Activated CD8-positive, alpha-beta memory T cell treated with anti-CD3 and anti-CD28 coated beads, Interleukin-2, amount 50 U/mL, for 48 hours (primary cell): ENCODE results near the gene BMP5.

ENCODE experiments used
- DNase-seq: peaks from one replicate; pipeline ENCODE4 v3.0.0-alpha.2; 2020

Gene BMP5

GRCh38 chr6:55802259-55802658, 73.1 kb downstream of the BMP5 start:
- no peak for DNase-seq

- DNase-seq, result no peak
Measured at GRCh38 chr6:55798571-55798970, 76.8 kb downstream of the BMP5 start.

GRCh38 chr6:55794136-55794812, 81.1 kb downstream of the BMP5 start:
- no peak for DNase-seq

DNA sequence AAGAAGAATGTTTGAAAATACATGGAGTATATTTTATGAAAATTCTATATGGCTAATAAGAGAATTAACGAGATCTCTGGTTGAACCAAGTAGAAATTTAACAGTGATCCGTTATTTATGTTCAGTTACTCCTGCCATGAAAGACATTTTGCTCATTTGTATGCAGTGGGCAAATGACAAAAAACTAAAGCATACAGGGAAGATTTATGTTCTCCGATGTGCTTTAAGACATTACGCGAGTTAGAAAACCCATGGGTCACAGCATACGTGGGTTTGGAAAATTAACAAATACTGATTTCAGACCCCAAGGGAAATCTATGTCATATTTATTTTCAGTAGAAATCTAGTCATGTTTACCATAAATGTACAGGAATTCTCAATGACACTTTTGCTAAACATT, 90.1 kb downstream of the BMP5 start:
- DNase-seq, result no peak

GRCh38 chr6:55782275-55782674, 93.1 kb downstream of the BMP5 start:
- no peak for DNase-seq

DNA sequence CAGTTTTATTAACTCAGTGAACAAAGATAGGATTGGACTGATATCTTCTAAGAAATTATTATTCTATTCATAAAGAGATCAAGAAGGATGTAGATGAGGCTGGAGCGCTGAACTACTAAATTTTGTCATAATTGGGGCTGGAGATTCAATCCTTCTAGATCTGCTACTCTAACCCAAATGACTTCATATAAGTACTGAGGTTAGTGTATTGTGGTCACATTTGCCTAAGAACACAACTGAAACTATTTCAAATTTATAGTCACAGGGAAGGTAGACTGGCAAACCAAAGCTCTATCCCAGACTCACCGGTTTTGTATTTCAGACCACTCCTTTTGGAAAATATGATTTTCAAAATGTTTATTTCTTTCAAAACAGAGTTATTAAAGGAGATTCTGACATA, 96.7 kb downstream of the BMP5 start:
- DNase-seq, result no peak

DNA sequence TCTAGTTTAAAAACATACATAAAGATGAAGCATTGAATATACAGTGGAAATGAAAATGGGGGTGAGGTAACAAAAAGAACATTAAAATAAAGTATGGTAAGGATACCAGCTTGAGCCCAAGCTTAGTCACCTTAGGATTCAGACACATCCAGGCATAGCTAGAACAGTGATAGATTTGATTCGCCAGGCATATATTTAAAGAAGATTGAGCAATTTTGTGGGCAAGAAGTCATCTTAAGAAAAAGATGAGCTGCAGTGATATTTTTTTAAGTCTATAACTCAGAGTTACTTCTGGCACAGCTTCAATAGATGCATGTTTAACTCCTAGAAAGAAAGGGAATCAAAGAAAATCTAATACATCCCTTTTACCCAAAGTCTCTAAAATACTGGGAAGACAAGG, 97.9 kb downstream of the BMP5 start:
- no peak for DNase-seq

GRCh38 chr6:55776113-55776512, 99.3 kb downstream of the BMP5 start:
- DNase-seq, result no peak

DNA sequence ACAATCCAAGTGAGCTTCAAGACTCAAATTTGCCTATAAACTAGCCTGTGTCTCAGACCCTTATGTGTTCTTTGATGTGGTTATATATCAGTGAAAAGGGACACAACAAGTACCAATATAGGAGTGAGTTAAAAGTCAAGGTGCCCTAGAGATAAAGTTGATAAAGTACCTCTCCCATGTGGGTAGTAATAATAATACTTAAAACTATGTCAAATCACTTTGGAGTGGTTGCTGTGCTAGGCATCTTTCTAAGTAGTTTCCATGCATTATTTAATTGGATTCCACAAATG, 100.4 kb downstream of the BMP5 start:
- no peak for DNase-seq

GRCh38 chr6:55774286-55775028, 100.9 kb downstream of the BMP5 start:
- DNase-seq, result no peak

DNA sequence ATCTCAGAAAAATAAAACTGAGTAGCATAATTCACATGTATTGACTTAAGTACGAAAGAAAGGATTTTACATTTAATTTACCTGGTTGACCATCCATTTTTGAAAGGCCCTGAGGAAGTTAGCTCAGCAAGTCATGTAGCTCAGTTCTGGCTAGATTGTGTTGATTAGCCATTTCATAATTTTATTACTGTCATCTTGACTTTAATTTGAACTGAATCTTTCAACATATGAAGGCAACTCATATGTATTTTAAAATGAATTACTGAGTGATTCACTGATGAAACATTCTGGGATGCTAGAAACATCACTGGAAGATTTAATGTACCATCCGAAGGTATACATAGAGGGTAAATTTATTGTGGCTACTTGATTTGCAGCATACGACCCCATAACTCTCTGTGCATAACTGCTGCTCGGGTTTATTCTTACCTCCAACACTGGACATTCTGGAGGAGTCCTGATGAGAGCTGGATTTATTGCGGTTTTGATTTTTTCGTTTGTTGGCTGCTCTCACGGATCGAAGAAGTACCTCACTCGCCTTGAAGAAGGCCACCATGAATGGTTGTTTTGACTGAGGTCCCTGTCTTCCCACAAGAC, 101.7 kb downstream of the BMP5 start:
- DNase-seq, result no peak

GRCh38 chr6:55772730-55773129, 102.7 kb downstream of the BMP5 start:
- DNase-seq, result no peak

- no peak for DNase-seq
Measured at GRCh38 chr6:55759536-55759935, 115.9 kb downstream of the BMP5 start.

DNA sequence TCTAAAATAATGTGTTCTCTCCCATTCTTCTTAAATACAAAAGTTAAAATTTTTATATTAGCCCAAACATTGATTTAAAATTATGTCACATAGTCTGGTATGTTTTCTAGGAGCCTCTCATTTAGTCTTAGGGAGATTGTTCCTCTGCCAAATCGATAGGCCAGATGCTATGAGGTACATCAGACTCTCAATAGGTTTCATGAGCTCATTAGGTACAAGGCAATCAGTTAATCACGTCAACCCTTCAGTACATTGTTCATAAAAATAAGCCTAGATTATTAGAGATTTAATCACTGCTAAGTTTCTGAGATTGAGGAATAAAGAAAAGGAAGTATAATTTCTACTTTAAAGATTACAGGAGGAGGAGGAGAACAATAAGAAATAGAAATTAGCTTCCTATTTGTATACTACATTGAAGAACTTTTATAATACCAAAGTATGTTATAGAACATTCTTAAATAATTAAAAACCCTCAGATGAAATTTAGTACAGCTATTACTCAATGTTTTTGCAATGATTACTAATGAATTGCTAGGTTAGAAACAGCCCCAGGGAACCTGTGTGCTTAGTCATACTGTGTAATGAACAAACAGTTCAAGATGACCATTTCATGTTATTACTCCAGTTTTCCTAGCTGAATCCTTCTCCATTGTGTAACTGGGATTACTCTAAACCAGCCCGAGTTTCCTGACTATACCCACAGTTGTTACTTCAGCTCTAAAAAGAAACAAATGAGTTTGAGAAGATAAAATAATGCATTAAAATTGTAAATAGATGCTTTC, 117.0 kb downstream of the BMP5 start:
- no peak for DNase-seq

DNA sequence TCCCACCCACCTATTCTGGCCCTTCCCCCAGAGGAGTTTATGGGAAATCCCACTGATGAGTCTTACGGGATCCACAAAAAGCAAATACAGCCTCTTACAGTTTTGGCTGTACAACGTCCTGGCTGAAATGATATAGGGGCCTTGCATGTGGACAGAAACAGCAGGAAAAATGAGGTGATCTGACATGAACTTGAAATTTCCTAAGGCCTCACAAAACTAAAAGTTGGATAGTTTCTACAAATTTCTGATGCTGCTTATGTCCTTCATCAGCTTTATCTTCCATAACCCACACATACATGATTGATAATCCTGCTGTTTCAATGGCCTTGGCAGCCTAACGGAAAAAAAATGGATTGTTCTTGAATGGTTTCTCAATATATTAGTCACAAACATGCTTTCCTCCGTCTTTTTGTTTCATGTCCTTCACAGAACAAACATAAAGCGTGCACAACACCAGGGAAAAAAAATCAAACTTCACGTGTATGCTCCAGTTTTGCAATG, 118.8 kb downstream of the BMP5 start:
- no peak for DNase-seq

- no peak for DNase-seq
Measured at GRCh38 chr6:55748880-55749279, 126.5 kb downstream of the BMP5 start.

DNA sequence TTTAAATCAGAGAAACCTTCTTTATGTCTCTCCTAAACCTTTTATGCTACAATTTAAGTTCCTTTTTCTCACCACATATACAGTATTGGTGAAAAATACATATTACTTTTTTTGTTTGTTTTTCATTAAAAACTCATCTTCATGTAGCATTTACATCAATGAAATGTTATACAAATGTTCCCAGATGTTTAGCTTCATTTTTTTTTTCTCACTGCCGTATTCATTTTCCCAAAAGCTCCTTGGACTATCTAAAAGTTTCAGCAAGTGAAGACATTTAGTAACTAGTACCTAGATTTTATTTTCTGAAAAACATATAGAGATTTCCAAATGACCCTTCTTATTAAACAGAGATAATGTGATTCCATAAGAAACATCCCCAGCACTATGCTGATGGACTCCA, 128.9 kb downstream of the BMP5 start:
- no peak for DNase-seq

GRCh38 chr6:55734256-55734655, 141.1 kb downstream of the BMP5 start:
- DNase-seq, result no peak

DNA sequence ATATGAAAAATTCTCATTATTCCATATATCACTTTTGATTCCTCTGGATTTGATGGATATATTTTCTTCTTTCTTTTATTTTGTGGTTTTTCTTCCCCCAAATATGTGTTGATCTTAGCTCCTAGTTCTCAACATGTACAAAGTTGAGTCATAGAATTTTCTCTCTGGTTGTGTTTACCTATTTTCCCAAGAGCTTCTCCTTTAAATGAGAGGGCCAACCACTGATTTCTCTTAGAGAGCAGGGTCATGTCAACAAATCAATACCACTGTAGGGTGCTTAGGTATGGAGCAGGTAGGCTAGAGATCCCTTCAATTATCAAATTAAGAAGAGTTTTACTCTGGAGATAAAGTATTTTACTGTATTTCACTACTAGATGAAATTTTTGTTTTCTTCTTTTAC, 145.7 kb downstream of the BMP5 start:
- no peak for DNase-seq

GRCh38 chr6:55726144-55726543, 149.2 kb downstream of the BMP5 start:
- DNase-seq, result no peak

DNA sequence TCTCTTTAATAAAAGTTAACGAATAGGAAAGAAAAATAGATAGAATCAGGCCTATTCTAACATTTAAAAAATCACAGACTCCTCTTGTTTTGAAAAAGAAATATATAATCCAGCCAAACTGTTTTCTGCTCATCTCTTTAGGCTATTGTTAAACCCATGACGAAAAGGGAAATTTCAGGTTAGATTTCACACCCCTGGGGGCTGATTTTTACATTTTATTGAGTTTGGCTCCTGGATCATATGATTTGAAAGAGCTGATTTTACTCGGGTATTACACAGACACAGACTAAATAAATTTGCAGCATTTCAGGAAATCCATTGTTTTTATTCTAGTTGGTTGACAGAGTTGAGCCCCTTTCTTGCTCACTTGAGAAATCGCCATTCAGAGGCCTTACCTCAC, 160.6 kb downstream of the BMP5 start:
- DNase-seq, result no peak

DNA sequence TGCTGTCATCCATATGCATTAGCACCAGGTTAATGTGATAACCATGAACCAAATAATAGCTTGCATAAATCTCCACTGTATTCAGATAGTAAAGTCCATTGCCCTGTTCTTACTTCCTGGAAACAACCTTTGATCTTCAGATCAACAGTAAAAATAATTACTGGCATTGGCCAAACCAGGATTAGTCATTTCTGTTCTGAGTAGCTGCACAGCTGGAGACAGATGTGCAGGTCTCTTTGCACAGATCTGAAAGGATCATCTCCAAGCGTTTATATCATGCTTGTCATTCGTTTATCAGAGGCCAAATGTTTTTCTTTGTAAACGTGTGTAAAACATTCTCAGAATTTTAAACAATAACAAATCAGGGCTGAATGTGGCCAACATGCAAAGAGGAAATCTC, 162.0 kb downstream of the BMP5 start:
- DNase-seq, result no peak

- no peak for DNase-seq
Measured at GRCh38 chr6:55708711-55709110, 166.7 kb downstream of the BMP5 start.
